HCT116 (cell line): ENCODE data around the gene NUP43. TPM values are rescaled to one million over a fixed set of nuclear protein-coding genes. Genes with fewer than 3 reads are reported as not detected.
A peak's percentile ranks its signal among the peaks of the same experiment; 100 is the strongest.

ENCODE experiments used
- ATAC-seq: fragments of 200-7000 bp; cut with Tn5 transposase; 2 replicates; pipeline ENCODE4 v1.9.1; 2020; ENCODE audit warnings: mild to moderate bottlenecking, moderate library complexity
- BruUV-seq: library from RNA; stranded (reverse); fragments of 400-500 nt; replicated peaks from 2 replicates; lab custom pipeline; 2021; lab: Mats Ljungman, UMichigan
- CTCF ChIA-PET: fragments of 300-600 bp; sonication (Branson Sonifier 250); formaldehyde crosslinking; loops from one replicate; lab custom pipeline; 2021; ENCODE audit warnings: antibody characterized with exemption; lab: Charles Lee
- POLR2A ChIA-PET: fragments of 300-600, 350-600 bp; sonication (Branson Sonifier 250); formaldehyde crosslinking; loops from one replicate; lab custom pipeline; 2021; ENCODE audit warnings: antibody characterized with exemption; lab: Charles Lee
- RAD21 ChIA-PET, 2 experiments: fragments of 300-600 bp; sonication (Branson Sonifier 250); formaldehyde crosslinking; loops; one replicate each; lab custom pipeline; 2023; ENCODE audit warnings: low total read pairs in 2 of 2; ENCODE audit not compliant: uncharacterized antibody in 2 of 2, unreplicated experiment in 2 of 2, low non-redundant PET in 1 of 2; lab: Charles Lee
- DNase-seq: peaks from one replicate; pipeline ENCODE4 v3.0.0-alpha.2; 2010; ENCODE audit warnings: low read depth, low spot score
- H2AFZ ChIP-seq: fragments of 200-600 bp; shearing (Covaris generic), sonication (generic); 2 replicates; pipeline ENCODE4 v1.6.1; 2017; ENCODE audit warnings: low read depth, mixed run types, mixed read lengths, antibody characterized with exemption, low read length; ENCODE audit not compliant: poor library complexity, severe bottlenecking
- H3K27ac ChIP-seq: 2 replicates; pipeline ENCODE4 v1.5.1; 2012; ENCODE audit warnings: low read depth, low read length
- H3K27me3 ChIP-seq: fragments of 200-600 bp; sonication (generic); 2 replicates; pipeline ENCODE4 v1.6.1; 2016; ENCODE audit warnings: mixed run types, low read length, mixed read lengths; ENCODE audit not compliant: insufficient read depth
- H3K36me3 ChIP-seq, 2 experiments: fragments of 200-500 bp in 1 of 2; fragments of 200-600 bp in 1 of 2; sonication (Bioruptor generic) in 1 of 2; sonication (generic) in 1 of 2; 2 replicates each; pipeline versions ENCODE4 v1.5.1 to v1.6.1; 2014 to 2016; ENCODE audit warnings: low read length in 2 of 2, inconsistent platforms in 1 of 2, mixed read lengths in 1 of 2, mixed run types in 1 of 2; ENCODE audit not compliant: insufficient read depth in 2 of 2, control insufficient read depth in 1 of 2
- H3K4me1 ChIP-seq, 2 experiments: fragments of 200-600 bp in 1 of 2; sonication (generic) in 1 of 2; 2 replicates each; pipeline versions ENCODE4 v1.5.1 to v1.6.1; 2012 to 2017; ENCODE audit warnings: low read length in 2 of 2, inconsistent platforms in 1 of 2, mild to moderate bottlenecking in 1 of 2, mixed read lengths in 1 of 2, mixed run types in 1 of 2, moderate library complexity in 1 of 2; ENCODE audit not compliant: insufficient read depth in 2 of 2, control insufficient read depth in 1 of 2
- H3K4me2 ChIP-seq: fragments of 200-600 bp; sonication (generic); 2 replicates; pipeline ENCODE4 v1.6.1; 2017; ENCODE audit warnings: mixed run types, low read length, mixed read lengths
- H3K4me3 ChIP-seq, 2 experiments: fragments of 200-600 bp in 1 of 2; sonication (generic) in 1 of 2; replicated peaks in 1 of 2; 2 replicates each; pipeline ENCODE4 v1.5.1; 2011 to 2016; ENCODE audit warnings: low read length in 2 of 2, control low read depth in 1 of 2, low read depth in 1 of 2, mild to moderate bottlenecking in 1 of 2, mixed read lengths in 1 of 2, mixed run types in 1 of 2
- H3K79me2 ChIP-seq: fragments of 200-600 bp; sonication (generic); 2 replicates; pipeline ENCODE4 v1.6.1; 2017; ENCODE audit warnings: mild to moderate bottlenecking, mixed run types, low read length, moderate library complexity, mixed read lengths; ENCODE audit not compliant: insufficient read depth
- H3K9ac ChIP-seq: fragments of 200-600 bp; sonication (generic); 2 replicates; pipeline ENCODE4 v1.6.1; 2016; ENCODE audit warnings: low read length, mixed read lengths
- H3K9me2 ChIP-seq: fragments of 200-600 bp; sonication (generic), shearing (Covaris generic); 2 replicates; pipeline ENCODE4 v1.6.1; 2017; ENCODE audit warnings: mixed run types, mild to moderate bottlenecking, moderate library complexity; ENCODE audit not compliant: insufficient read depth
- H3K9me3 ChIP-seq, 2 experiments: fragments of 200-500 bp in 1 of 2; fragments of 200-600 bp in 1 of 2; sonication (Bioruptor generic) in 1 of 2; sonication (generic) in 1 of 2; 2 replicates each; pipeline ENCODE4 v1.6.1; 2014 to 2017; ENCODE audit warnings: low read length in 2 of 2, mixed read lengths in 2 of 2, inconsistent platforms in 1 of 2, low read depth in 1 of 2, mild to moderate bottlenecking in 1 of 2, mixed run types in 1 of 2, moderate library complexity in 1 of 2; ENCODE audit not compliant: control insufficient read depth in 1 of 2, insufficient read depth in 1 of 2
- H4K20me1 ChIP-seq: fragments of 200-600 bp; sonication (generic), shearing (Covaris generic); 2 replicates; pipeline ENCODE4 v1.6.1; 2017; ENCODE audit warnings: mixed run types, mild to moderate bottlenecking, moderate library complexity; ENCODE audit not compliant: insufficient read depth
- CBX3 ChIP-seq: IDR thresholded peaks from 2 replicates; pipeline ENCODE4 v1.6.1; 2012; ENCODE audit warnings: low read depth
- EGR1 ChIP-seq: IDR thresholded peaks from 2 replicates; pipeline ENCODE4 v1.6.1; 2012; ENCODE audit warnings: low read depth
- EZH2 ChIP-seq: fragments of 200-600 bp; sonication (generic); IDR thresholded peaks from 2 replicates; pipeline ENCODE4 v1.6.1; 2017; ENCODE audit warnings: antibody characterized with exemption, mixed run types
- JUND ChIP-seq: IDR thresholded peaks from 2 replicates; pipeline ENCODE4 v1.6.1; 2012
- POLR2A ChIP-seq: IDR thresholded peaks from 2 replicates; pipeline ENCODE4 v1.7.0; 2011; ENCODE audit warnings: borderline replicate concordance; ENCODE audit not compliant: insufficient read depth, insufficient read length; ENCODE audit errors: extremely low read depth
- RAD21 ChIP-seq: IDR thresholded peaks from 2 replicates; pipeline ENCODE4 v1.6.1; 2012; ENCODE audit warnings: low read depth, mild to moderate bottlenecking
- SIN3A ChIP-seq: IDR thresholded peaks from 2 replicates; pipeline ENCODE4 v1.6.1; 2012; ENCODE audit warnings: low read depth
- SP1 ChIP-seq: IDR thresholded peaks from 2 replicates; pipeline ENCODE4 v1.6.1; 2012; ENCODE audit warnings: low read depth
- SRF ChIP-seq: IDR thresholded peaks from 2 replicates; pipeline ENCODE4 v1.6.1; 2012; ENCODE audit warnings: low read depth
- TCF7L2 ChIP-seq: IDR thresholded peaks from 2 replicates; pipeline ENCODE4 v1.7.0; 2011; ENCODE audit warnings: borderline replicate concordance, inconsistent platforms; ENCODE audit not compliant: insufficient read depth, insufficient read length; ENCODE audit errors: extremely low read depth
- intact Hi-C: fragments of 100-400 bp; cut with micrococcal nuclease; formaldehyde crosslinking; loops from 2 replicates; pipeline ENCODE4 v1.10.0; 2022
- total RNA-seq: library from RNA; stranded (reverse); gene quantifications from one replicate; pipeline ENCODE4 v1.2.1, GENCODE V29; 2021; ENCODE audit not compliant: unreplicated experiment
- TF ChIP-seq, protein P1 (sequence below): IDR thresholded peaks from 2 replicates; pipeline ENCODE4 v1.6.1; 2012
- TF ChIP-seq, protein P2 (sequence below): IDR thresholded peaks from 2 replicates; pipeline ENCODE4 v1.6.1; 2012
- TF ChIP-seq, protein P3 (sequence below): IDR thresholded peaks from 2 replicates; pipeline ENCODE4 v1.6.1; 2012; ENCODE audit warnings: low read depth
- TF ChIP-seq, protein P4 (sequence below), 3 experiments: fragments of 200-600 bp in 1 of 3; sonication (generic) in 1 of 3; IDR thresholded peaks in 2 of 3; conservative IDR thresholded peaks in 1 of 3; 2 replicates each; pipeline ENCODE4 v1.5.1; 2012 to 2017; ENCODE audit warnings: low read depth in 2 of 3, low read length in 2 of 3, antibody characterized with exemption in 1 of 3, borderline replicate concordance in 1 of 3, control low read depth in 1 of 3, mild to moderate bottlenecking in 1 of 3, mixed read lengths in 1 of 3, mixed run types in 1 of 3, moderate library complexity in 1 of 3; ENCODE audit not compliant: insufficient read depth in 1 of 3

Gene NUP43
- total RNA-seq, 1 experiment from 2014 or later: 51.0 TPM

DNA sequence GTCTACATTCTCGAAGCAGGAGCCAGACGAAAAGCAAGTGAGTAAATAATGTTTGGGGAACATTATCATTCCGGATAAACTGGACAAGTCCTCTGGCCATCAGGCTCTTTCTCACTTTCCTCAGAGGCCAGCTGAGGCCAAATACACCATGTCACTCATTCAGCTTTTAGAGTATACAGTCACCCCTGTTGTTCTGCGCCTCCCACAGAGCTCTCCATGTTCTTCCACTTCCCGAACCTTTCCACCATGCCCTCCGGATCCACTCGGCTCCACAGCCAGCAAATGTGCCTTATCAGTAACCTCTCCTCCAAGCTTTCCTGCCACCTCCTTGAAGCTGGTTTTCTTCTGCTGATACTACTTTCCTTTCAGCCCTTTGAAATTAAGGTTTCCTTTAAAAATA, 60.1 kb downstream of the NUP43 start:
- DNase-seq (no peak), ATAC-seq (no peak)
- no peaks in the 10 kb centered on the region for H3K9me2 ChIP-seq
- ChIA-PET POLR2A (no interaction called here), RAD21 (no interaction called here), CTCF (no interaction called here)
- H3K4me3 ChIP-seq: no peak overlapping the region
- peaks cover 73% of the 10 kb centered on the region for H3K79me2 ChIP-seq
- no peak overlapping the region for H3K9ac ChIP-seq
- no peak for TF ChIP-seq SP1
- TF ChIP-seq, protein P1, sequence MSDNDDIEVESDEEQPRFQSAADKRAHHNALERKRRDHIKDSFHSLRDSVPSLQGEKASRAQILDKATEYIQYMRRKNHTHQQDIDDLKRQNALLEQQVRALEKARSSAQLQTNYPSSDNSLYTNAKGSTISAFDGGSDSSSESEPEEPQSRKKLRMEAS: no peak
- TF ChIP-seq JUND: no peak
- TF ChIP-seq TCF7L2: no peak
- no peak overlapping the region for H3K4me2 ChIP-seq
- intact Hi-C loops: no loop called here
- H4K20me1 ChIP-seq: peaks cover 21% of the 10 kb centered on the region
- no TSS peak for BruUV-seq
- H3K27me3 ChIP-seq: no peaks in the 10 kb centered on the region
- no peak overlapping the region for H2AFZ ChIP-seq
- H3K36me3 ChIP-seq: peaks cover 14 to 15% of the 10 kb centered on the region in 2 experiments; a peak in 3 of 4 replicates
- H3K9me3 ChIP-seq: no peaks in the 10 kb centered on the region
- no peaks in the 10 kb centered on the region for H3K4me1 ChIP-seq
- no peak overlapping the region for H3K27ac ChIP-seq

DNA sequence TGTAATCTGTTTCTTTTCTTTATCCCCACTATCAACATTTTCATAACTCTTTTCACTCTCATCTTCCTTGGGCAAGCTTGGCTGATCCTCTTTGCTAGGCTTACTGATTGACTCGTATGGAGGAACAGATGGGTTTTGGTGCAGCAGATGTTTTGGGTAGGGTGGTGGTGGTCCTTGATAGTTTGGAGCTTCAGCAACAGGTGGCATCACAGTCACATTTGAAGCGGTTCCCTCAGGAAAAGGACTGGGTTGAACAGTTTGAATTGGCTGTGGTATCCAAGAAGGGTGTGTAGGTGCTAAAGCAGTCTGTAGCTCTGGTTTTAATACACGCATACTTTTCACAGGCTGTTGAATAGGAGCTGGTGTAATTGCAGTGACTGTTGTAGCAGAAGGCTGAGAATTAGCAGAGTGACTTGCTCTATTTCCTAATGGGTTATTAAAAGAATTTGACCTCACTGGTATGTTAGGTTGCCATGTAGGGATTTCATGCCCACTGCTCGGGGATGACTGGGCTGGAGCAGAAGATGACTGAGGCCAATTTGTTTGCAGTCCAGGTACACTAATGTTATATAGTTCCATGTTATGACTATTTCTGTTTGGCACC, 63.0 kb downstream of the NUP43 start:
- CTCF ChIA-PET: no interaction called here
- TF ChIP-seq RAD21: no peak
- TF ChIP-seq, protein P2, sequence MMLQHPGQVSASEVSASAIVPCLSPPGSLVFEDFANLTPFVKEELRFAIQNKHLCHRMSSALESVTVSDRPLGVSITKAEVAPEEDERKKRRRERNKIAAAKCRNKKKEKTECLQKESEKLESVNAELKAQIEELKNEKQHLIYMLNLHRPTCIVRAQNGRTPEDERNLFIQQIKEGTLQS: no peak
- TF ChIP-seq EGR1: no peak
- TF ChIP-seq, protein P1: no peak
- no peak for TF ChIP-seq TCF7L2
- TF ChIP-seq, protein P3, sequence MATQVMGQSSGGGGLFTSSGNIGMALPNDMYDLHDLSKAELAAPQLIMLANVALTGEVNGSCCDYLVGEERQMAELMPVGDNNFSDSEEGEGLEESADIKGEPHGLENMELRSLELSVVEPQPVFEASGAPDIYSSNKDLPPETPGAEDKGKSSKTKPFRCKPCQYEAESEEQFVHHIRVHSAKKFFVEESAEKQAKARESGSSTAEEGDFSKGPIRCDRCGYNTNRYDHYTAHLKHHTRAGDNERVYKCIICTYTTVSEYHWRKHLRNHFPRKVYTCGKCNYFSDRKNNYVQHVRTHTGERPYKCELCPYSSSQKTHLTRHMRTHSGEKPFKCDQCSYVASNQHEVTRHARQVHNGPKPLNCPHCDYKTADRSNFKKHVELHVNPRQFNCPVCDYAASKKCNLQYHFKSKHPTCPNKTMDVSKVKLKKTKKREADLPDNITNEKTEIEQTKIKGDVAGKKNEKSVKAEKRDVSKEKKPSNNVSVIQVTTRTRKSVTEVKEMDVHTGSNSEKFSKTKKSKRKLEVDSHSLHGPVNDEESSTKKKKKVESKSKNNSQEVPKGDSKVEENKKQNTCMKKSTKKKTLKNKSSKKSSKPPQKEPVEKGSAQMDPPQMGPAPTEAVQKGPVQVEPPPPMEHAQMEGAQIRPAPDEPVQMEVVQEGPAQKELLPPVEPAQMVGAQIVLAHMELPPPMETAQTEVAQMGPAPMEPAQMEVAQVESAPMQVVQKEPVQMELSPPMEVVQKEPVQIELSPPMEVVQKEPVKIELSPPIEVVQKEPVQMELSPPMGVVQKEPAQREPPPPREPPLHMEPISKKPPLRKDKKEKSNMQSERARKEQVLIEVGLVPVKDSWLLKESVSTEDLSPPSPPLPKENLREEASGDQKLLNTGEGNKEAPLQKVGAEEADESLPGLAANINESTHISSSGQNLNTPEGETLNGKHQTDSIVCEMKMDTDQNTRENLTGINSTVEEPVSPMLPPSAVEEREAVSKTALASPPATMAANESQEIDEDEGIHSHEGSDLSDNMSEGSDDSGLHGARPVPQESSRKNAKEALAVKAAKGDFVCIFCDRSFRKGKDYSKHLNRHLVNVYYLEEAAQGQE: no peak
- TF ChIP-seq EZH2: no peak
- TF ChIP-seq SIN3A: no peak
- TF ChIP-seq SP1: no peak
- TF ChIP-seq CBX3: no peak
- TF ChIP-seq, protein P4, sequence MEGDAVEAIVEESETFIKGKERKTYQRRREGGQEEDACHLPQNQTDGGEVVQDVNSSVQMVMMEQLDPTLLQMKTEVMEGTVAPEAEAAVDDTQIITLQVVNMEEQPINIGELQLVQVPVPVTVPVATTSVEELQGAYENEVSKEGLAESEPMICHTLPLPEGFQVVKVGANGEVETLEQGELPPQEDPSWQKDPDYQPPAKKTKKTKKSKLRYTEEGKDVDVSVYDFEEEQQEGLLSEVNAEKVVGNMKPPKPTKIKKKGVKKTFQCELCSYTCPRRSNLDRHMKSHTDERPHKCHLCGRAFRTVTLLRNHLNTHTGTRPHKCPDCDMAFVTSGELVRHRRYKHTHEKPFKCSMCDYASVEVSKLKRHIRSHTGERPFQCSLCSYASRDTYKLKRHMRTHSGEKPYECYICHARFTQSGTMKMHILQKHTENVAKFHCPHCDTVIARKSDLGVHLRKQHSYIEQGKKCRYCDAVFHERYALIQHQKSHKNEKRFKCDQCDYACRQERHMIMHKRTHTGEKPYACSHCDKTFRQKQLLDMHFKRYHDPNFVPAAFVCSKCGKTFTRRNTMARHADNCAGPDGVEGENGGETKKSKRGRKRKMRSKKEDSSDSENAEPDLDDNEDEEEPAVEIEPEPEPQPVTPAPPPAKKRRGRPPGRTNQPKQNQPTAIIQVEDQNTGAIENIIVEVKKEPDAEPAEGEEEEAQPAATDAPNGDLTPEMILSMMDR (IDR thresholded peaks at IDR 0.05 in 2 of 3, conservative IDR thresholded peaks at IDR 0.05 in 1 of 3; ENCODE audit: borderline replicate concordance in 1 of 3, insufficient read depth in 1 of 3, low read depth in 2 of 3, low read length in 2 of 3): no peak
- TF ChIP-seq JUND: no peak
- no peak for TF ChIP-seq SRF
- no peak for TF ChIP-seq POLR2A

More for the DNA sequence above, 63.0 kb downstream of the NUP43 start:
- no peak for ATAC-seq
- DNase-seq: no peak
- intact Hi-C loops: no loop called here
- H3K79me2 ChIP-seq: peaks cover 59% of the 10 kb centered on the region
- no peaks in the 10 kb centered on the region for H3K4me1 ChIP-seq
- no peak overlapping the region for H3K9ac ChIP-seq
- RAD21 ChIA-PET: no interaction called here
- TSS peak; percentile 25 for BruUV-seq
- no peaks in the 10 kb centered on the region for H3K9me3 ChIP-seq
- H3K27me3 ChIP-seq: no peaks in the 10 kb centered on the region
- H3K4me2 ChIP-seq: no peak overlapping the region
- H2AFZ ChIP-seq: no peak overlapping the region
- H3K36me3 ChIP-seq: peaks cover 19 to 26% of the 10 kb centered on the region in 2 experiments; a peak in 3 of 4 replicates
- POLR2A ChIA-PET: no interaction called here
- H3K27ac ChIP-seq: no peak overlapping the region
- H3K4me3 ChIP-seq: no peak overlapping the region
- no peaks in the 10 kb centered on the region for H3K9me2 ChIP-seq
- H4K20me1 ChIP-seq: peaks cover 18% of the 10 kb centered on the region
